ENCODE data around the gene CPS1.

CPS1 gene

GRCh38 chr2:210620456-210620855 lies 64.1 kb downstream of the CPS1 start:
- TF ChIP-seq CTCF (conservative IDR thresholded peaks at IDR 0.05): no peak
- H3K27ac ChIP-seq: no peak overlapping the region

- TF ChIP-seq CTCF (conservative IDR thresholded peaks at IDR 0.05): no peak
- no peak overlapping the region for H3K27ac ChIP-seq
These were observed 67.1 kb downstream of the CPS1 start for GRCh38 chr2:210623506-210623905.

GRCh38 chr2:210626849-210627248 lies 70.5 kb downstream of the CPS1 start:
- no peak for TF ChIP-seq CTCF (conservative IDR thresholded peaks at IDR 0.05)
- H3K27ac ChIP-seq: no peak overlapping the region

- TF ChIP-seq CTCF (conservative IDR thresholded peaks at IDR 0.05): no peak
- no peak overlapping the region for H3K27ac ChIP-seq
These were observed 74.6 kb downstream of the CPS1 start for GRCh38 chr2:210630873-210631560.

- no peak for TF ChIP-seq CTCF (conservative IDR thresholded peaks at IDR 0.05)
- no peak overlapping the region for H3K27ac ChIP-seq
These were observed 77.3 kb downstream of the CPS1 start for GRCh38 chr2:210633699-210634098.

- no peak overlapping the region for H3K27ac ChIP-seq
- TF ChIP-seq CTCF (conservative IDR thresholded peaks at IDR 0.05): no peak
These were observed 78.9 kb downstream of the CPS1 start for GRCh38 chr2:210635257-210635656.

- TF ChIP-seq CTCF (conservative IDR thresholded peaks at IDR 0.05): no peak
- H3K27ac ChIP-seq: no peak overlapping the region
These were observed 85.9 kb downstream of the CPS1 start for GRCh38 chr2:210642333-210642732.
